22Rv1 (cell line): ENCODE results near the gene KL.

ENCODE experiments used
- H3K27ac ChIP-seq: fragments of 450-650 bp; 2 replicates; pipeline ENCODE4 v1.5.1; 2017
- CTCF ChIP-seq: fragments of 450-650 bp; IDR thresholded peaks from 2 replicates; pipeline ENCODE4 v1.5.1; 2017; ENCODE audit warnings: mild to moderate bottlenecking
- ZFX ChIP-seq: fragments of 450-650 bp; IDR thresholded peaks from 2 replicates; pipeline ENCODE4 v1.6.1; 2017; ENCODE audit warnings: antibody characterized with exemption, borderline replicate concordance

Gene KL

GRCh38 chr13:33016414-33017322 is at the start of gene KL:
TSS of gene KL (plus strand) at chr13:33016423. CDS start at chr13:33016441, 18 bp downstream.
- no peak within 1 kb of the TSS for H3K27ac ChIP-seq
- no peak for TF ChIP-seq ZFX
- peak; percentile 6; the same call in 1 of the 2 replicates for TF ChIP-seq CTCF

GRCh38 chr13:32967584-32968182 is 48.5 kb upstream of the KL start:
- TF ChIP-seq CTCF (no peak), ZFX (no peak)
- H3K27ac ChIP-seq: no peak overlapping the region

GRCh38 chr13:32968316-32968715 is 47.9 kb upstream of the KL start:
- H3K27ac ChIP-seq: no peak overlapping the region
- TF ChIP-seq ZFX: no peak

GRCh38 chr13:32968793-32969192 is 47.4 kb upstream of the KL start:
- no peak overlapping the region for H3K27ac ChIP-seq
- no peak for TF ChIP-seq CTCF
- TF ChIP-seq ZFX: no peak

GRCh38 chr13:32969516-32969941 is 46.7 kb upstream of the KL start:
- H3K27ac ChIP-seq: no peak overlapping the region
- TF ChIP-seq ZFX (no peak), CTCF (no peak)

- TF ChIP-seq CTCF: no peak
- no peak for TF ChIP-seq ZFX
- H3K27ac ChIP-seq: no peak overlapping the region
These were observed 40.0 kb upstream of the KL start for GRCh38 chr13:32976056-32976805.

GRCh38 chr13:32976912-32977311 is 39.3 kb upstream of the KL start:
- TF ChIP-seq CTCF (no peak), ZFX (no peak)
- no peak overlapping the region for H3K27ac ChIP-seq
